Measurements from ENCODE around the gene FRMD1. TPM values are rescaled to one million over a fixed set of nuclear protein-coding genes. Genes with fewer than 3 reads are reported as not detected.

The FRMD1 gene
- total and polyA plus RNA-seq, 2 of the 8 experiments (the other 6 are each of a cell fraction or from before 2014, with no cell fraction given): 0.36 TPM; not detected in 1

DNA sequence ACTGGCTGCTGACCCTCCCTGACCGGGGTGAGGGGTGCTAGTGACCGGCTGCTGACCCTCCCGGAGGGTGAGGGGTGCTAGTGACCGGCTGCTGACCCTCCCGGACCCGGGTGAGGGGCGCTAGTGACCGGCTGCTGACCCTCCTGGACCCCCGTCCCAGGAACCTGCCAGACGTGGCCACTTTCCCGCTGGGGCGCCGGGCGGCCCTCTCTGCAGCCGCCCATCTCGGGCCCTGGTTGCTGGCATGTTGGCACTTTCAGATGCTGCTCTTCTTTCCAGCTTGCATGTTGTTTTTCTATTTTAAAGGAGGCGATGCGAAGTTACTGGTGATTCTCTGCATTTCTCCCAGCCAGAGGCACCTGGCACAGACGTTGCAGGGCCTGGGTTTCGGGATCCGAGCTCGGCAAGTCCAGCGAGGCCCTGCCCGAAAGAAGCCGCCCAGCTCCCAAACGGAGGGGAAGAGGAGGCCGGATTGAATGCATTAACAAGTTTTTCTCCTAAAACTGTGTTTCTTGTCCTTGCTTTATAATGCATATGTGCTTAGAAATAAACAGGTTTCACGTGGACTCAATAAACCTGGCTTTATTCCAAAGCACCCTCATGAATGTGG, 34.4 kb downstream of the FRMD1 start (continued):
- TF ChIP-seq, protein P1, sequence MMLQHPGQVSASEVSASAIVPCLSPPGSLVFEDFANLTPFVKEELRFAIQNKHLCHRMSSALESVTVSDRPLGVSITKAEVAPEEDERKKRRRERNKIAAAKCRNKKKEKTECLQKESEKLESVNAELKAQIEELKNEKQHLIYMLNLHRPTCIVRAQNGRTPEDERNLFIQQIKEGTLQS (IDR thresholded peaks at IDR 0.05; ENCODE audit: insufficient read depth, low read depth, low read length): no peak
- TF ChIP-seq SP1 (IDR thresholded peaks at IDR 0.05; ENCODE audit: low read depth, low read length) (no peak), KDM5A (IDR thresholded peaks at IDR 0.05; ENCODE audit: low read length) (no peak), POLR2AphosphoS5 (IDR thresholded peaks at IDR 0.05; ENCODE audit: low read depth, low read length) (no peak), PHF8 (conservative IDR thresholded peaks at IDR 0.05; ENCODE audit: low read depth, low read length) (no peak)
